A673 (cell line): ENCODE measurements around the gene BRD7. TPM values are rescaled to one million over a fixed set of nuclear protein-coding genes. Genes with fewer than 3 reads are reported as not detected.

ENCODE experiments used
- BruUV-seq: library from RNA; stranded (reverse); fragments of 400-500 nt; replicated peaks from 2 replicates; lab custom pipeline; 2021; lab: Mats Ljungman, UMichigan
- CTCF ChIA-PET: fragments of 300-600 bp; sonication (Branson Sonifier 250); formaldehyde crosslinking; loops from one replicate; lab custom pipeline; 2022; ENCODE audit warnings: antibody characterized with exemption; lab: Charles Lee
- POLR2A ChIA-PET: fragments of 300-600 bp; sonication (Branson Sonifier 250); formaldehyde crosslinking; loops from one replicate; lab custom pipeline; 2022; ENCODE audit warnings: antibody characterized with exemption; ENCODE audit not compliant: low non-redundant PET; lab: Charles Lee
- DNase-seq: peaks from one replicate; pipeline ENCODE4 v3.0.0-alpha.2; 2015; ENCODE audit warnings: low spot score
- H3K27ac ChIP-seq: fragments of 200-600 bp; sonication (generic); 2 replicates; pipeline ENCODE4 v1.5.1; 2016; ENCODE audit warnings: mixed run types, low read depth, mild to moderate bottlenecking, mixed read lengths, antibody characterized with exemption, low read length; ENCODE audit not compliant: poor library complexity, severe bottlenecking
- H3K27me3 ChIP-seq: fragments of 200-600 bp; sonication (generic); replicated peaks from 2 replicates; pipeline ENCODE4 v1.6.1; 2017; ENCODE audit warnings: mixed run types, low read depth, mild to moderate bottlenecking, mixed read lengths, antibody characterized with exemption, low read length; ENCODE audit not compliant: insufficient read depth, poor library complexity
- H3K36me3 ChIP-seq: fragments of 200-600 bp; sonication (generic); 2 replicates; pipeline ENCODE4 v1.6.1; 2016; ENCODE audit warnings: mixed run types, mild to moderate bottlenecking, mixed read lengths, antibody characterized with exemption, low read length; ENCODE audit not compliant: insufficient read depth, poor library complexity, severe bottlenecking
- H3K4me1 ChIP-seq: fragments of 200-600 bp; sonication (generic); 2 replicates; pipeline ENCODE4 v1.6.1; 2017; ENCODE audit warnings: mixed run types, mild to moderate bottlenecking, mixed read lengths, antibody characterized with exemption, low read length; ENCODE audit not compliant: insufficient read depth, poor library complexity, severe bottlenecking
- H3K4me3 ChIP-seq: fragments of 200-600 bp; sonication (generic); 2 replicates; pipeline ENCODE4 v1.5.1; 2016; ENCODE audit warnings: low read depth, mixed run types, mild to moderate bottlenecking, mixed read lengths, low read length; ENCODE audit not compliant: poor library complexity, severe bottlenecking
- H3K9me3 ChIP-seq: fragments of 200-600 bp; sonication (generic); 2 replicates; pipeline ENCODE4 v1.6.1; 2016; ENCODE audit warnings: mixed run types, low read depth, mild to moderate bottlenecking, mixed read lengths, antibody characterized with exemption, low read length; ENCODE audit not compliant: poor library complexity, severe bottlenecking
- CTCF ChIP-seq: fragments of 300-800, 200-600 bp; sonication (generic); conservative IDR thresholded peaks from 2 replicates; pipeline ENCODE4 v1.5.1; 2017; ENCODE audit warnings: low read depth, mild to moderate bottlenecking, antibody characterized with exemption, low read length, moderate library complexity, mixed read lengths
- EZH2 ChIP-seq: fragments of 200-600 bp; sonication (generic); IDR thresholded peaks from 2 replicates; pipeline ENCODE4 v1.6.1; 2017; ENCODE audit warnings: borderline replicate concordance, low read depth, mild to moderate bottlenecking, mixed read lengths, antibody characterized with exemption, low read length; ENCODE audit not compliant: poor library complexity, severe bottlenecking
- intact Hi-C: fragments of 100-400 bp; cut with micrococcal nuclease; formaldehyde crosslinking; loops from one replicate; pipeline ENCODE4 v1.10.0; 2022; ENCODE audit not compliant: unreplicated experiment
- total RNA-seq: library from RNA; stranded (reverse); gene quantifications from 2 replicates; pipeline ENCODE4 v1.2.3, GENCODE V29; 2021

Gene BRD7
- total RNA-seq, 1 experiment from 2014 or later: 93.0 TPM

- Histone ChIP-seq H3K27me3 (no peaks in the 10 kb centered on the region), H3K4me3 (no peak overlapping the region), H3K36me3 (no peaks in the 10 kb centered on the region), H3K4me1 (no peaks in the 10 kb centered on the region), H3K9me3 (no peaks in the 10 kb centered on the region), H3K27ac (no peak overlapping the region)
- no peak for TF ChIP-seq CTCF
- DNase-seq: no peak
- no TSS peak for BruUV-seq
- intact Hi-C loops: no loop called here
- CTCF ChIA-PET: no interaction called here
- POLR2A ChIA-PET: no interaction called here
Observed at GRCh38 chr16:50304467-50305440, 64.0 kb downstream of the BRD7 start.

- H3K27me3 ChIP-seq: no peaks in the 10 kb centered on the region
- TF ChIP-seq CTCF (no peak), EZH2 (no peak)
- ChIA-PET CTCF (interaction anchor here (0.7 kb wide), 1 partner anchor 23 kb away, joined by 5 read pairs; no protein-coding TSS in a partner anchor), POLR2A (no interaction called here)
- no TSS peak for BruUV-seq
- H3K4me3 ChIP-seq: no peak overlapping the region
- H3K36me3 ChIP-seq: no peaks in the 10 kb centered on the region
- intact Hi-C loops: no loop called here
- no peaks in the 10 kb centered on the region for H3K9me3 ChIP-seq
- DNase-seq: no peak
- H3K27ac ChIP-seq: no peak overlapping the region
- no peaks in the 10 kb centered on the region for H3K4me1 ChIP-seq
Observed at GRCh38 chr16:50303605-50304466, 65.0 kb downstream of the BRD7 start.

GRCh38 chr16:50303041-50303604 lies 65.7 kb downstream of the BRD7 start:
- ChIA-PET CTCF (interaction anchor here (0.7 kb wide), 1 partner anchor 24 kb away, joined by 5 read pairs; no protein-coding TSS in a partner anchor), POLR2A (no interaction called here)
- intact Hi-C loops: no loop called here
- Histone ChIP-seq H3K27me3 (no peaks in the 10 kb centered on the region), H3K4me1 (no peaks in the 10 kb centered on the region), H3K9me3 (no peaks in the 10 kb centered on the region), H3K36me3 (no peaks in the 10 kb centered on the region), H3K27ac (no peak overlapping the region), H3K4me3 (no peak overlapping the region)
- TF ChIP-seq EZH2 (no peak), CTCF (no peak)
- no peak for DNase-seq
- BruUV-seq: no TSS peak
